ENCODE measurements around the gene ATOH8. TPM values are rescaled to one million over a fixed set of nuclear protein-coding genes. Genes with fewer than 3 reads are reported as not detected.
"Not testable (repeated sequence)": the region's sequence is repeated elsewhere in the genome, so short reads cannot be mapped to it uniquely, and the experiment has no call there.

Gene ATOH8, protein sequence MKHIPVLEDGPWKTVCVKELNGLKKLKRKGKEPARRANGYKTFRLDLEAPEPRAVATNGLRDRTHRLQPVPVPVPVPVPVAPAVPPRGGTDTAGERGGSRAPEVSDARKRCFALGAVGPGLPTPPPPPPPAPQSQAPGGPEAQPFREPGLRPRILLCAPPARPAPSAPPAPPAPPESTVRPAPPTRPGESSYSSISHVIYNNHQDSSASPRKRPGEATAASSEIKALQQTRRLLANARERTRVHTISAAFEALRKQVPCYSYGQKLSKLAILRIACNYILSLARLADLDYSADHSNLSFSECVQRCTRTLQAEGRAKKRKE
- 25.8 TPM for total RNA-seq
- long read RNA-seq, transcript ATOH8-201 (3 exons, 2,438 nt), result major isoform, 62 of 88 reads
- long read RNA-seq, partial matches to known transcripts, result 12 of 88 reads
- long read RNA-seq, other reads (novel, unspliced or antisense), result 14 of 88 reads

- ATAC-seq (ENCODE audit: poor library complexity) (peak; percentile 50), DNase-seq (peak; percentile 89)
- intact Hi-C loops (cut with DNase I), result loop anchor here (5.0 kb wide), 1 partner anchor 44 kb away; no protein-coding TSS in a partner anchor
Measured at GRCh38 chr2:85753525-85754312, at the start of gene ATOH8. Gene ATOH8, plus strand, starts transcription at chr2:85753991. Its CDS starts 199 bp downstream, at chr2:85754190.

GRCh38 chr2:85704038-85704437 is 49.8 kb upstream of the ATOH8 start:
- intact Hi-C loops (cut with DNase I), result no loop called here
- ATAC-seq (ENCODE audit: poor library complexity), result no peak

DNA sequence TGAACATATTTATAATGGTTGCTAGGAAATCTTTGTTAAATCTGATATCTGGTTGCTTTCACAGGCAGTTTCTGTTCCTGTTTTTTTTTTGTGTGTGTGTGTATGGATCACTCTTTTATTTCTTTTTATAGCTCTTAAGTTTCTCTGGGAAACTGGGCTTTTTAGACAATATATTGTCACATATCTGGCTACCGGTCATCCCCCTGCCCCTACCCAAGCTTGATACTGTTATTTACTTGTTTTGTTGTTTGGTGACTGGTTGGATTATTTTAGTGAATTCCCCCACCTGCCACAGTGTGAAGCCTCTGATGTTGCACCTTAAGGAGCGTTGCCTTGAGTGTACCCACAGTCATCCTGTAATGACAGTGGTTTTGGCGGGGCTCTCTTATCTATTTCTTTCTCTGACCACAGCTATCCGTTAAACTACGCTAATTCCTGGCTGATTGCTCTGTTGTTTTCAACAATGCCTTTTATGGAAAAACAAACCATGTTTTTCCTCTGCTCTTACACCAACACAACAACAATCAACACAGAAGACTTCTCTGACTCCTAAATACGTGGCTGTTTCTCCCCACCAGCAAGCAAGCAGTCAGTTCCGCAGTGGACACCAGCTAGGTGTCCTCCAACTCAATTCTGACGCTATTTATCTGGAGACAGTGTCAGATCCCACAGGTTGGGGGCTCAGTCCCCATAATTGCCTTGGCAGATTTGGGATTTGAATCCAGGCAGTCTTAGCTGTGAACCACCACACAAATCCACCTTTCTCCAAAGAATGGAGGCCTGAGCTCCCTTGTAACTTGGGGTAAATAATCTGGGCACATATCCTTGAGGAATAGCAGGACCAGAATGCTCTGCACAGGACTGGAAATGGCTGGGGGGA is 48.8 kb upstream of the ATOH8 start:
- no peak for DNase-seq
- ATAC-seq (ENCODE audit: poor library complexity), result no peak
- intact Hi-C loops (cut with DNase I), result loop anchor here (5.0 kb wide), 1 partner anchor 68 kb away; no protein-coding TSS in a partner anchor

More at GRCh38 chr2:85704038-85704437, 49.8 kb upstream of the ATOH8 start:
- no peak for DNase-seq

DNA sequence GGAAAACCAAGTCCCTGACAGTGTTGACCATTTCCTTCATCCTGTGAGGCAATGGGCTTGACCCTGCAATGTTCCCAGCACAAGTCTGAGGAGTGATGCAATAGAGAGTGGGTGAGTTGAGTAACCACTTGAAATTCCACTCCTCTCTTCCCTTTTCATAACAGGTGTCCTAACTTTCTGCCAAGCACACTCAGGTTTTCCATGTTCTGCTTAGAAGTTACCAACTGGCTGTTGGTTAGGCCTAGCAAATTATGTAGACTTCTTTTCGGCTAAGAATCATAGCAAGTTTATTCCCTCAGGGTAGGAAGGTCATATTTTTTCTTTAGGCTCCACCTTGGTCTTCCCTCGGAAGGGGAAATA is 48.1 kb upstream of the ATOH8 start:
- ATAC-seq (ENCODE audit: poor library complexity), result peak; percentile 71
- intact Hi-C loops (cut with DNase I), result loop anchor here (5.0 kb wide), 1 partner anchor 68 kb away; no protein-coding TSS in a partner anchor
- no peak for DNase-seq

GRCh38 chr2:85706063-85706462 is 47.7 kb upstream of the ATOH8 start:
- DNase-seq (no peak), ATAC-seq (ENCODE audit: poor library complexity) (no peak)
- intact Hi-C loops (cut with DNase I), result loop anchor here (5.0 kb wide), 1 partner anchor 69 kb away; no protein-coding TSS in a partner anchor

DNA sequence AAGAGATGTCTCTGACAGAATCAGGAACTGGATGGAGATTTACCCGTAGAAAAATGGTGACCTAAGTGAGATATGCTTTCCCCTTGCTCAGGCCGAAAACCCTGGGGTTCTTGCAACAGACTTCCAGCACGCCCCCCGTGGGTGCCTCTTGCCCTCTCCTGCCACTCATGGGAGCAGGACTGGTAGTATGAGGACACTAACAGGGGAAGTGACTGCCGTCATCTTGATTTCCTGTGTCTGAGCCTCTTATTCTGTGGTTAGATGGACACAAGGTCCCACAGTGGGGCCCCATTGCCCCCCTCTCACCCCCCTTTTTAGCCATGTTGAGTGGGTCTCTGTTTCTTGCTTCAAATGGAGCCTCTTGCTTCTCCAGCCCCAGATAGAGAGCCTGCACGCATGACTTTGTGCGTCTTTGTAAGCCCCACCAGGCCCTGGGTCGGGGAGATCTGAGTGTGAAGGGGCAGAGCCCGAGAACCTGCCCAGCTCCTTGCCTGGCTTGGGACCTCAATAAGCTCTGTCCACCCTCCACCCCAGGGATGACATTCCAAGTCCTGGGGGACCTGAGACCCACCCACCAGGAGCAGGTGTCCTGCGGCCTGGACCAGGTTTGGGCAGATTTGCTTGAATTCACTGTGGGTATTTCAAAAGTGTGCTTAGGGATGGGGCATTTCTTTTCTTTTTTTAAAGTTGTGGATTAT is 47.0 kb upstream of the ATOH8 start:
- DNase-seq (peak; percentile 55), ATAC-seq (ENCODE audit: poor library complexity) (no peak)
- intact Hi-C loops (cut with DNase I), result loop anchor here (5.0 kb wide), 1 partner anchor 69 kb away; no protein-coding TSS in a partner anchor

- intact Hi-C loops (cut with DNase I), result loop anchor here (5.0 kb wide), 1 partner anchor 70 kb away; no protein-coding TSS in a partner anchor
- no peak for DNase-seq
- ATAC-seq (ENCODE audit: poor library complexity), result peak; percentile 57
Measured at GRCh38 chr2:85707304-85707703, 46.5 kb upstream of the ATOH8 start.

- DNase-seq, result no peak
- no peak for ATAC-seq (ENCODE audit: poor library complexity)
- intact Hi-C loops (cut with DNase I), result loop anchor here (5.0 kb wide), 1 partner anchor 71 kb away; no protein-coding TSS in a partner anchor
Measured at GRCh38 chr2:85708641-85709040, 45.1 kb upstream of the ATOH8 start.

GRCh38 chr2:85709401-85709811 is 44.4 kb upstream of the ATOH8 start:
- no peak for DNase-seq
- intact Hi-C loops (cut with DNase I), result loop anchor here (5.0 kb wide), 1 partner anchor 72 kb away; no protein-coding TSS in a partner anchor
- ATAC-seq (ENCODE audit: poor library complexity), result no peak

DNA sequence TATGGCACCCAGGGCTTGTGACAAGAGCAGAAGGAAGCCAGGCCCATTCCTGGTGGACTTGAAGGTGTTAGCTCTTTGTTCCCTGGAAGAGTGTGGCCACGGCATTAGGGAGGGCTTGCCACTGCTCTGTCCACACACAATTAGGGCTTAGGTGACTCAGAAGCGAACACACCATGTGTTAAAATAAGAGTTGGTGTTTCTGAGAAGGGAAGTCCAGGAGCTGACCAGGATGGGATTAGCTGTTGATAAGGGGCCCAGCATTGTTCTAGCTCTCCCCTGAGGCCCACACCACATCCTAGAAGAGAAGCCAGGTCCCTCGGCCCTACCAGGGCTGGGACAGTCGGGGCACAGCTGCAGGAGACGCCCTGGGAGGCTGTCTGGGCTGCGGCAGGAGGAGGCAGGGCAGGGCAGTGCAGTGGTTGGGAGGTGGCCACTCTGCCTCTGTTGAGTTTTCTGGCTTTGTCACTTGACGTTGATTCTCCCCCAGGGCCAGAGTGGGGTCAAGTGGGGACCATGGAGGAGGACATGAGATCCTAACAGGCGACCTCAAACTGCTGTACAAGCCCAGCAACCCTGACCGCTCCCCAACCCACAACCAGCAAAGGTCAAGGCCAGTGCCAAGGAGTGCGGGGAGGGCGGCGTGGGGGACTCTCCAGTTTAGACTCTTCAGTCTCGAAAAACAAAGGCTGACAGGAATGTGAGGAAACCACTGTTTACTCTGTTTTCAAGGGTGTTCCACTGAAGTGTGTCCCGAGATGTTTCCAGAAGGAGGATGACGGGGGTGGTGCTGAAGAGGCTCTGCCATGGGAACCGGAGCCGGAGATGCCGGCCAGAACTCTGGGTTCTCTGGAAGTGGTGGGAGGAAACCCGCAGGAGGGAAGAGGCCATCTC is 42.9 kb upstream of the ATOH8 start:
- peak; percentile 3 for ATAC-seq (ENCODE audit: poor library complexity)
- intact Hi-C loops (cut with DNase I), result no loop called here
- DNase-seq, result peak; percentile 70

DNA sequence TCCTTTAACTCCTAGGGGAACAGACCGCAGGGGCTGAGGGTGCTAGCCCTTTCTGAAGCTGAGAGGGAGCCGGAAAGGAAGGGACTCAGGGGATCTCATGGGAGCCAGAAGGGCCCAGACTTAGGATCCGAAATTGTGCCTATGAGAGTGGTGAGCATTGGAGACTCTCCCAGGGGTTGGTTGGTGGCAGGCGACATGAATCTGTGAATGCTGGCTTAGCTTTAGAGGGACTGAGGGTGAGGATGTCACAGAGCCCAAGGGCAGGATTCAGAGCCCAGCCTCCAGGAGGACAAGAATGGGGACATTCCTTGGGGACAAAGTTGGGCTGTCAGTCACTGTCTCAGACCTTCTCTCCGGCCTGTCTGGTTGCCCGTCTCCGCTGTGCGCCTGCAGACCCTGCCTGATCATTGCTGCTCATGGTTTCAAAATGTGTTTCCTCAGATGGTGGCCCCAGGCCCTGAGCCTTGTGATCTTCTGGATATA is 42.2 kb upstream of the ATOH8 start:
- intact Hi-C loops (cut with DNase I), result no loop called here
- ATAC-seq (ENCODE audit: poor library complexity), result no peak
- DNase-seq, result no peak

DNA sequence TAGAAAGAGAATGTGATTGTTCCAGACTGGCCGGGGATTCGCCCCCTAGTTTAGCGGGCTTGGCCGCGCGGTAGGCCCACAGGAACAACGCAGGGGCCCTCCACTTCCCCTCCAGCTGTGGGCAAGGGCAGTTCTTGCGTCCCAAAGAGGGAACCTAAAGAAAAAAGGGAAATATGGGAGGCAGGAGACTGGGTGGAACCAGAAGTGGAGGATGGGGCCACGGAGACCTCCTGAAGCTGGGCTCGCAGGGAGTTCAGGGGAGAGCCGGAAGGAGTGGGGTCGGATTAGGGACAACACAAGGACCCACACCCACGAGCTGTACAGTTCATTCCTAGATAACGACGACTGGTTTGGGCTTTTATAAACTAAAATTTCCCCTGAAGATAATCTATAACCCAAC is 41.5 kb upstream of the ATOH8 start:
- ATAC-seq (ENCODE audit: poor library complexity) (peak; percentile 9), DNase-seq (peak; percentile 61)
- intact Hi-C loops (cut with DNase I), result no loop called here

GRCh38 chr2:85712849-85713612 is 40.8 kb upstream of the ATOH8 start:
- intact Hi-C loops (cut with DNase I), result no loop called here
- ATAC-seq (ENCODE audit: poor library complexity) (peak; percentile 83), DNase-seq (peak; percentile 78)

DNA sequence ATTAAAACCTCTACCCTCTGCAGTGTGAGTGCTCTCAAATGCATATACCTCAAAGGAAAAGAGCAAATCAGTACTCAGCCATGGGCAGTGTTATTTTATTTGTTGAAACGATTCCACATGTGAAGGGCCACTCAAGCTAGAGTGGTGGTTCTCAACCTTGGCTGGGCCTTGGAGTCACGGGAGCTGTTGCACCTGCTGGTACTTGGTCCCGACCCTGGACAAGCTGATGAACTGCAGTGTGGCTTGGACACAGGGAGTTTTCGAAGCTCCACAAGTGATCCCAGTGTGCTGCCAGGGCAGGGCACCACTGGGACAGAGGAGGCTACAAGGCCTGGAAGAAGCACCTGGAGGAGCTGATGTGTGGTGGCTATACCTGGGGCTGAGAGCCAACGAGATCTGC is 40.0 kb upstream of the ATOH8 start:
- no peak for DNase-seq
- intact Hi-C loops (cut with DNase I), result no loop called here
- peak; percentile 61 for ATAC-seq (ENCODE audit: poor library complexity)

- DNase-seq; ATAC-seq (ENCODE audit: poor library complexity); intact Hi-C loops (cut with DNase I): not testable (repeated sequence)
Measured at GRCh38 chr2:85714421-85714820, 39.4 kb upstream of the ATOH8 start.

DNA sequence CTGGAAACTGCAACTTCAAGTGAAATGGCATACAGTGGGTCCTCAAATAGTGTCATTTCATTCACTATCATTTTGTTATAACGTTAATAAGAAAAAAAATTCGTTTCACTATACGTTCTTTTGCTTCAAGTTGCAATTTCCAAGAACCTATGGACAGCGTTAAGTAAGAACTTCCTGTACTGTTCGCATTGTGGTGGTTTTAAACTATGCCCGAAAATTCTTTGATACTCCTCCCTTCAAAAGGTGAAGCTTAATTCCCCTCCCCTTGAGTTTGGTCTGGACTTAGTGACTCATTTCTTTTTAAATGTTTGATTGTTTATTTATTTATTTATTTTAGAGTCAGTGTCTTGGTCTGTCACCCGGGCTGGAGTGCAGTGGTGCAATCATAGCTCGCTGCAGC is 39.0 kb upstream of the ATOH8 start:
- DNase-seq, result no peak
- intact Hi-C loops (cut with DNase I), result no loop called here
- ATAC-seq (ENCODE audit: poor library complexity), result no peak
